ENCODE results near the gene CLCA1. TPM values are rescaled to one million over a fixed set of nuclear protein-coding genes. Genes with fewer than 3 reads are reported as not detected.

The CLCA1 gene
- total RNA-seq, 1 donor from 2014 or later, result not detected

DNA sequence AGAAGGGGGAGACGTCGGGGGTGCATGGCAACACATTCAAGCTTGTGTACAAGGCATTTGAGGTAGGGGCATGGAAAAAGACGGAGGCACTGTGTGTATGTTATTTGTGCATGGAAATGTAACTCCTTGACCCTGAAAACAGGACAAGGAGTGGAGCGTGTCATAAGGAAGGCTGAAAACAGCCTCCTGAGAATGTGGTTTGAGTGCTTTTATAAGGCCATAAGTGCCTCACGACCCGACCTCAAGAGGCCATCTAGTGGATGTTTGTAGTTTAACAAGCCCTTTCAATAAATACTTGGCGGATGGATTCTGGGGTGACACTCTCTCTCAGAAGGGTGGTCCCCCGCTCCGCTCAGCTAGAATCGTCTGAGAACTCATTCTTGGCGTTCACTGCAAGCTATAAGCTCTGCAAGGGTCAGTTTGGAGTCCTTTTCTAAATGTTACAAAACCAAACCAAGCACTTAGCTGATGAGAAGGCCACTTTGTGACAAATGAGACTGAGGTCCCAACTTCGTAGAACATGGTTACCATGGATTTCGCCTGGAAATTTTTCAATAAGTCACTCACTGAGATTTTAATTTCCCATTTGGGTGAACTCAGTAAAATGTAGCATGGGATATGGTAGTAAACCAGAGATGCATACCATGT lies 39.3 kb downstream of the CLCA1 start:
- no peaks in the 10 kb centered on the region for H3K36me3 ChIP-seq
- no peaks in the 10 kb centered on the region for H3K79me2 ChIP-seq (ENCODE audit: low read depth)
- H4K20me1 ChIP-seq (ENCODE audit: low read depth), result no peaks in the 10 kb centered on the region
- no peak overlapping the region for H3K9ac ChIP-seq
- peaks cover 22% of the 10 kb centered on the region for H3K4me1 Mint-ChIP-seq
- no peaks in the 10 kb centered on the region for H3K9me3 ChIP-seq (ENCODE audit: low read depth)
- peaks cover 13% of the 10 kb centered on the region for H3K4me1 ChIP-seq
- TF ChIP-seq EZH2 (IDR thresholded peaks at IDR 0.05), result no peak
- TF ChIP-seq, protein P1, sequence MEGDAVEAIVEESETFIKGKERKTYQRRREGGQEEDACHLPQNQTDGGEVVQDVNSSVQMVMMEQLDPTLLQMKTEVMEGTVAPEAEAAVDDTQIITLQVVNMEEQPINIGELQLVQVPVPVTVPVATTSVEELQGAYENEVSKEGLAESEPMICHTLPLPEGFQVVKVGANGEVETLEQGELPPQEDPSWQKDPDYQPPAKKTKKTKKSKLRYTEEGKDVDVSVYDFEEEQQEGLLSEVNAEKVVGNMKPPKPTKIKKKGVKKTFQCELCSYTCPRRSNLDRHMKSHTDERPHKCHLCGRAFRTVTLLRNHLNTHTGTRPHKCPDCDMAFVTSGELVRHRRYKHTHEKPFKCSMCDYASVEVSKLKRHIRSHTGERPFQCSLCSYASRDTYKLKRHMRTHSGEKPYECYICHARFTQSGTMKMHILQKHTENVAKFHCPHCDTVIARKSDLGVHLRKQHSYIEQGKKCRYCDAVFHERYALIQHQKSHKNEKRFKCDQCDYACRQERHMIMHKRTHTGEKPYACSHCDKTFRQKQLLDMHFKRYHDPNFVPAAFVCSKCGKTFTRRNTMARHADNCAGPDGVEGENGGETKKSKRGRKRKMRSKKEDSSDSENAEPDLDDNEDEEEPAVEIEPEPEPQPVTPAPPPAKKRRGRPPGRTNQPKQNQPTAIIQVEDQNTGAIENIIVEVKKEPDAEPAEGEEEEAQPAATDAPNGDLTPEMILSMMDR (IDR thresholded peaks at IDR 0.05), result peak; percentile 67
- no peak overlapping the region for H3K27ac Mint-ChIP-seq
- no peaks in the 10 kb centered on the region for H3K27me3 ChIP-seq
- H3F3A ChIP-seq (ENCODE audit: low read depth), result peaks cover 13% of the 10 kb centered on the region
- H3K36me3 Mint-ChIP-seq, result no peaks in the 10 kb centered on the region
- no peak overlapping the region for H3K4me2 ChIP-seq
- H3K27ac ChIP-seq, result no peak overlapping the region
- DNase-seq (ENCODE audit: low spot score), result peak; percentile 54
- H3K27me3 Mint-ChIP-seq (ENCODE audit: insufficient read depth, low read depth), result peaks cover 4% of the 10 kb centered on the region
- no peaks in the 10 kb centered on the region for H3K9me3 Mint-ChIP-seq
- no peak overlapping the region for H3K4me3 Mint-ChIP-seq
- peak overlapping the region; percentile 94 for H2AFZ ChIP-seq (replicated peaks)
- H3K4me3 ChIP-seq, result no peak overlapping the region

DNA sequence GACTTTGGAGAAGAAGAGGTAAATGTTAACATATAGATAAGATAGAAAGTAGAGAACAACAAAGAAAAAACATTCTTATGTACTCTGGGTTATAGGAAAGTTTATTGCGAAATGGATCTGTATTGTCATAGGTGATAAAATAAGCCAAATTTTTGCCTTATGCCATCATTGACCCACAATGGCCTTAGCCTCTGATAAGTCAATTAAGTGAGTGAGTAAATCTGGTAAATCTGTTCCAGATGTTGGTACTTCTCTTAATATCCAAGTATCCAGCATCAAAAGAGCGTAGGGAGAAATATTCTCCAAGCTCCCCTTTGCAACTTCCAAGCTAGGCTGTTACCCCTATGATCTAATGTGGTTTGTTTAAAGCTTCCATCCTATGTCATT lies 39.8 kb downstream of the CLCA1 start:
- no peaks in the 10 kb centered on the region for H4K20me1 ChIP-seq (ENCODE audit: low read depth)
- no peak overlapping the region for H3K4me2 ChIP-seq
- peak overlapping the region; percentile 94 for H2AFZ ChIP-seq (replicated peaks)
- H3K27ac ChIP-seq, result no peak overlapping the region
- H3F3A ChIP-seq (ENCODE audit: low read depth), result peaks cover 9% of the 10 kb centered on the region
- Mint-ChIP-seq H3K4me3 (no peak overlapping the region), H3K27me3 (ENCODE audit: insufficient read depth, low read depth) (peaks cover 4% of the 10 kb centered on the region), H3K36me3 (no peaks in the 10 kb centered on the region), H3K4me1 (peaks cover 22% of the 10 kb centered on the region), H3K9me3 (no peaks in the 10 kb centered on the region), H3K27ac (no peak overlapping the region)
- no peaks in the 10 kb centered on the region for H3K79me2 ChIP-seq (ENCODE audit: low read depth)
- no peak overlapping the region for H3K9ac ChIP-seq
- TF ChIP-seq EZH2 (IDR thresholded peaks at IDR 0.05) (no peak), EZH2phosphoT487 (IDR thresholded peaks at IDR 0.05) (no peak)
- TF ChIP-seq, protein P1 (IDR thresholded peaks at IDR 0.05), result no peak
- no peaks in the 10 kb centered on the region for H3K9me3 ChIP-seq (ENCODE audit: low read depth)
- no peak overlapping the region for H3K4me3 ChIP-seq
- DNase-seq (ENCODE audit: low spot score), result no peak
- no peaks in the 10 kb centered on the region for H3K36me3 ChIP-seq
- no peaks in the 10 kb centered on the region for H3K27me3 ChIP-seq
- H3K4me1 ChIP-seq, result peaks cover 8% of the 10 kb centered on the region

DNA sequence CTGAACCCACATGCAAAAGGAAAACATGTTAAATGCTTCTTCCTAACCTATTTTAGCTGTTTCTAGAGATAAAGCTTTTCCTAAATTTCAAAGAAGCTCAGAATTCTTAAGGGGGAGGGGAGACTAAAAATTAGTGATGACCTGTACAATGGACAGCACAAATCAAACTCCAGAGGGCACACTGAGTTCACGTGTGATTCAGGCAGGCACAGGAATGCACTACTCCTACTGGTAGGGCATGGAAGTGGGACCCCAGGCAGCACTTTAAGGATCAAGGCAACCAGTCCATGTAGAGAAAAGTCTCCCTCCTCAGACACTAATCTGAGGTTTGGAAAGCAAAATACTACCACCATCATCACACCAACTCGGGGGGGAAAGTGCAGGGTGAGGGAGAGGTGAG lies 46.9 kb downstream of the CLCA1 start:
- Mint-ChIP-seq H3K4me3 (no peak overlapping the region), H3K9me3 (no peaks in the 10 kb centered on the region), H3K27me3 (ENCODE audit: insufficient read depth, low read depth) (no peaks in the 10 kb centered on the region), H3K4me1 (no peaks in the 10 kb centered on the region), H3K27ac (no peak overlapping the region), H3K36me3 (no peaks in the 10 kb centered on the region)
- H3F3A ChIP-seq (ENCODE audit: low read depth), result no peaks in the 10 kb centered on the region
- no peak overlapping the region for H3K4me2 ChIP-seq
- no peaks in the 10 kb centered on the region for H3K27me3 ChIP-seq
- DNase-seq (ENCODE audit: low spot score), result peak; percentile 64
- no peaks in the 10 kb centered on the region for H4K20me1 ChIP-seq (ENCODE audit: low read depth)
- no peak for TF ChIP-seq EZH2phosphoT487 (IDR thresholded peaks at IDR 0.05)
- TF ChIP-seq, protein P1 (IDR thresholded peaks at IDR 0.05), result peak; percentile 57
- no peaks in the 10 kb centered on the region for H3K9me3 ChIP-seq (ENCODE audit: low read depth)
- no peak overlapping the region for H2AFZ ChIP-seq (replicated peaks)
- H3K9ac ChIP-seq, result no peak overlapping the region
- H3K4me1 ChIP-seq, result no peaks in the 10 kb centered on the region
- no peak overlapping the region for H3K4me3 ChIP-seq
- H3K79me2 ChIP-seq (ENCODE audit: low read depth), result no peaks in the 10 kb centered on the region
- no peak overlapping the region for H3K27ac ChIP-seq
- no peaks in the 10 kb centered on the region for H3K36me3 ChIP-seq
